GM12878 (cell line): ENCODE results near the gene STX4.

Experiments used
- ATF2 ChIP-seq: IDR thresholded peaks from 2 replicates; pipeline ENCODE4 v1.6.1; 2012; ENCODE audit warnings: low read length, inconsistent platforms
- CTCF ChIP-seq, 3 experiments: IDR thresholded peaks in 2 of 3; conservative IDR thresholded peaks in 1 of 3; 2 replicates each; pipeline ENCODE4 v1.5.1; 2011; ENCODE audit warnings: low read depth in 3 of 3, low read length in 3 of 3, mild to moderate bottlenecking in 3 of 3, control low read depth in 2 of 3, moderate library complexity in 2 of 3, inconsistent platforms in 1 of 3, mixed read lengths in 1 of 3; ENCODE audit not compliant: control insufficient read depth in 2 of 3, insufficient read depth in 1 of 3; ENCODE audit errors: extremely low read depth in 1 of 3
- EP300 ChIP-seq, 2 experiments: fragments of 150-350 bp in 1 of 2; IDR thresholded peaks; 2 replicates each; pipeline ENCODE4 v1.6.1; 2011 to 2012; ENCODE audit warnings: low read depth in 2 of 2, low read length in 2 of 2, borderline replicate concordance in 1 of 2, improper control_type of control experiment in 1 of 2, inconsistent platforms in 1 of 2; ENCODE audit not compliant: control insufficient read depth in 1 of 2
- NR2C2 ChIP-seq: IDR thresholded peaks from 2 replicates; pipeline ENCODE4 v1.6.1; 2011; ENCODE audit warnings: borderline replicate concordance, low read depth; ENCODE audit not compliant: control insufficient read depth, insufficient read length
- POLR2A ChIP-seq: IDR thresholded peaks from 2 replicates; pipeline ENCODE4 v1.6.1; 2011; ENCODE audit warnings: low read depth, mild to moderate bottlenecking, low read length
- SIN3A ChIP-seq: IDR thresholded peaks from 2 replicates; pipeline ENCODE4 v1.6.1; 2012; ENCODE audit warnings: low read depth, low read length, improper control_type of control experiment
- SRF ChIP-seq, 2 experiments: IDR thresholded peaks; 2 replicates each; pipeline ENCODE4 v1.6.1; 2011; ENCODE audit warnings: low read depth in 2 of 2, low read length in 2 of 2, mild to moderate bottlenecking in 1 of 2, moderate library complexity in 1 of 2
- SUZ12 ChIP-seq: fragments of 200-600 bp; sonication (generic); IDR thresholded peaks from one replicate; pipeline ENCODE4 v1.6.1; 2018; ENCODE audit warnings: antibody characterized with exemption, mild to moderate bottlenecking; ENCODE audit not compliant: unreplicated experiment
- USF2 ChIP-seq: IDR thresholded peaks from 2 replicates; pipeline ENCODE4 v1.6.1; 2011; ENCODE audit warnings: low read depth, low read length, improper control_type of control experiment, borderline replicate concordance

- TF ChIP-seq SIN3A (no peak), ATF2 (no peak), POLR2A (no peak), NR2C2 (no peak), CTCF (IDR thresholded peaks at IDR 0.05 in 2 of 3, conservative IDR thresholded peaks at IDR 0.05 in 1 of 3; ENCODE audit: control insufficient read depth in 2 of 3, extremely low read depth in 1 of 3, insufficient read depth in 1 of 3, low read depth in 3 of 3, low read length in 3 of 3) (no peak), USF2 (no peak), SRF (IDR thresholded peaks at IDR 0.05; ENCODE audit: low read depth in 2 of 2, low read length in 2 of 2) (no peak), EP300 (IDR thresholded peaks at IDR 0.05; ENCODE audit: borderline replicate concordance in 1 of 2, control insufficient read depth in 1 of 2, low read depth in 2 of 2, low read length in 2 of 2) (no peak), SUZ12 (no peak)
Observed at GRCh38 chr16:31008149-31008548, 25.2 kb upstream of the STX4 start.
